Skeletal muscle satellite cell (primary cell): Measurements from ENCODE around the gene TBC1D16.
"Not testable (repeated sequence)": the region's sequence is repeated elsewhere in the genome, so short reads cannot be mapped to it uniquely, and the experiment has no call there.

Source experiments
- H3K27me3 ChIP-seq: 2 replicates; pipeline ENCODE4 v1.7.0; 2013; ENCODE audit warnings: low read length; ENCODE audit not compliant: control insufficient read depth, insufficient read depth
- H3K36me3 ChIP-seq: 2 replicates; pipeline ENCODE4 v1.7.0; 2013; ENCODE audit warnings: mild to moderate bottlenecking, control low read depth, low read length; ENCODE audit not compliant: insufficient read depth
- H3K4me1 ChIP-seq: 2 replicates; pipeline ENCODE4 v1.7.0; 2013; ENCODE audit warnings: low read length; ENCODE audit not compliant: control insufficient read depth, insufficient read depth
- H3K4me2 ChIP-seq: 2 replicates; pipeline ENCODE4 v1.7.0; 2013; ENCODE audit warnings: mild to moderate bottlenecking, low read length
- H3K4me3 ChIP-seq: 2 replicates; pipeline ENCODE4 v1.7.0; 2013; ENCODE audit warnings: low read length
- H3K9ac ChIP-seq: 2 replicates; pipeline ENCODE4 v1.7.0; 2013; ENCODE audit warnings: mild to moderate bottlenecking, low read depth, low read length, moderate library complexity
- H3K9me3 ChIP-seq: replicated peaks from 2 replicates; pipeline ENCODE4 v1.7.0; 2013; ENCODE audit warnings: mild to moderate bottlenecking, control low read depth, low read length

The TBC1D16 gene

DNA sequence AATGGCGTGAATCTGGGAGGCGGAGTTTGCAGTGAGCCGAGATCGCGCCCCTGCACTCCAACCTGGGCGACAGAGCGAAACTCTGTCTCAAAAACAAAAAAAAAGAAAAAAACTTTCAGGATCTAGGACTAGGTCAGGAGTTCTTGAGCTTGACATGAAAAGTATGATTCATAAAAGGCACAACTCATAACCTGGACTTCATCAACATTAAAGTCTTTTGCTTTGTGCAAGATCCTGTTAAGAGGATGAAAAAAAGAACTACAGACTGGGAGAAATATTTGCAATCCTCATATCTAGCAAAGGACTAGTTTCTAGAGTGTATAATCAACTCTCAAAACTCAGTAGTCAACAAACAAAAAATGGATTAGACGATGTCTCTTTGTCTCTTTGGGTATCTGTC, 40.0 kb downstream of the TBC1D16 start:
- Histone ChIP-seq H3K9ac (no peak overlapping the region), H3K4me1 (peaks cover 19% of the 10 kb centered on the region), H3K4me2 (no peak overlapping the region), H3K9me3 (no peaks in the 10 kb centered on the region), H3K4me3 (no peak overlapping the region), H3K36me3 (no peaks in the 10 kb centered on the region), H3K27me3 (no peaks in the 10 kb centered on the region)

DNA sequence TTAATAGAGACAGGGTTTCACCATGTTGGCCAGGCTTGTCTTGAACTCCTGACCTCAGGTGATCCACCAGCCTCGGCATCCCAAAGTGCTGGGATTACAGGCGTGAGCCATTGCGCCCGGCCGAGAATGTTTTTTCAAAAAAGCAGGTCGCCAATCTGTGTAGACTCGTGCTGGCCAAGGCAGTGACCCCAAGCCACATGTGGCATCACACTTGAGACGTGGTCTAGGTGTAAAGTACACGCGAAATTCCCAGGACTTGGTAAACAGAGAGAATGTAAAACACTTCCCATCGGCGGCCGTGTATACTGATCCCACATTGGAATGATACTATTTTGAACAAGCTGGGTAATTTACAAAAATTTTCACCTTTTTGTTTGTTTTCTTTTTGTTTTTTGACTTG, 41.1 kb downstream of the TBC1D16 start:
- H3K27me3 ChIP-seq, result no peaks in the 10 kb centered on the region
- no peak overlapping the region for H3K9ac ChIP-seq
- no peaks in the 10 kb centered on the region for H3K9me3 ChIP-seq
- no peak overlapping the region for H3K4me3 ChIP-seq
- H3K4me1 ChIP-seq, result peaks cover 19% of the 10 kb centered on the region
- H3K36me3 ChIP-seq, result no peaks in the 10 kb centered on the region
- no peak overlapping the region for H3K4me2 ChIP-seq

DNA sequence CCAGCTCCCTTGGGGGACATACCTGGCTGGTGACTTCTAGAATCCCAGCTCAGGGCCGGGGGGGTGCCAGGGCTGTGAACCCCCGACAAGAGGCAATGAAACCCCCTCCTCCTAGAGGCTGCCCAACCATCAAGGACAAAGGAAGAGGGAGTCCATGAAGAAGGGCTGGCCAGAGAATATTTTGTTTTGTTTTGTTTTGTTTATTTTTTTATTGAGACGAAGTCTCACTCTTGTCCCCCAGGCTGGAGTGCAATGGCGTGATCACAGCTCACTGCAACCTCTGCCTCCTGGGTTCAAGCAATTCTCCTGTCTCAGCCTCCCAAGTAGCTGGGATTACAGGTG, 41.5 kb downstream of the TBC1D16 start:
- H3K9me3 ChIP-seq, H3K9ac ChIP-seq, H3K27me3 ChIP-seq, H3K36me3 ChIP-seq, H3K4me3 ChIP-seq, H3K4me2 ChIP-seq: not testable (repeated sequence)
- H3K4me1 ChIP-seq, result peaks cover 19% of the 10 kb centered on the region

DNA sequence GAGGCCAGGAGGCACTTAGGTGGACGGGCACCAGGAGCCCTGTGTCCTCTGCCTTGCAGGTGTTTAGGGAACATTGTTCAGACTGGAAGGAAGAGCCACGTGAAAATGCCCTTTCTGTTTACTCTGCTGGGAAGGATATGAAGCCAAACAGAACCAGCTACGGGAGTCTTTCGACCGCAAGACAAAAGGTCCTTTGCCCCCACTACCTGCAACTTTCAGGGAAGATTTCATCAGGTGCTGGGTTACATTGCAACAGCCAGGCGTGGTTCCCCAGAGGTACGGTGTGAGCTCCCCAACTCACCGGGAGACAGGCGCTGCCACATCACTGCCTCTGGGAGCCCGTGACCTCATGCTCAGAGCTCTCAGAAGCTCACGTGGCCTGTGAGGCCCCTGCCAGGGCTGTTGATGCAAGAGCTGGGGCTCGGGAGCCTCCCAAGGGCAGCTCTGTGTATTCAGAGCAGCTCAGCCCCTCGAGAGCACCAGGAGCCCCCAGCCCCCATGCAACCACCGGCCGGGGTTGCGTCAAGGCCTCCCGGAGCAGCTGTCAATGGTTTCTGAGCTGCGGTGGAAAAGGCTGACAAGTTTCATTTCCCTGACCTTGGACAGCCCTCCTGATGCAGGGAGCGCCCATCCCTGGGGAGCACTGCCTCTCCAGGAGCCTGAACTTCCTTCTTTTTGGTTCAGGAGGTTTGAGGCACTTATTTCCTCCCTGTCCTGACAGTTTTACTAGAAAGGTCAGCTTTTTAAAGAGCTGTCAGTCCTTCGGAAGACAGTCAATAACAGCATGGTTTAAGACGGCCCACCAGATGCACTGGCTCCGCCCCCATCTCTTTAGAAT, 42.1 kb downstream of the TBC1D16 start:
- Histone ChIP-seq H3K4me1 (peaks cover 23% of the 10 kb centered on the region), H3K9me3 (no peaks in the 10 kb centered on the region), H3K27me3 (no peaks in the 10 kb centered on the region), H3K9ac (no peak overlapping the region), H3K4me2 (peak overlapping the region; percentile 44), H3K4me3 (no peak overlapping the region), H3K36me3 (no peaks in the 10 kb centered on the region)

DNA sequence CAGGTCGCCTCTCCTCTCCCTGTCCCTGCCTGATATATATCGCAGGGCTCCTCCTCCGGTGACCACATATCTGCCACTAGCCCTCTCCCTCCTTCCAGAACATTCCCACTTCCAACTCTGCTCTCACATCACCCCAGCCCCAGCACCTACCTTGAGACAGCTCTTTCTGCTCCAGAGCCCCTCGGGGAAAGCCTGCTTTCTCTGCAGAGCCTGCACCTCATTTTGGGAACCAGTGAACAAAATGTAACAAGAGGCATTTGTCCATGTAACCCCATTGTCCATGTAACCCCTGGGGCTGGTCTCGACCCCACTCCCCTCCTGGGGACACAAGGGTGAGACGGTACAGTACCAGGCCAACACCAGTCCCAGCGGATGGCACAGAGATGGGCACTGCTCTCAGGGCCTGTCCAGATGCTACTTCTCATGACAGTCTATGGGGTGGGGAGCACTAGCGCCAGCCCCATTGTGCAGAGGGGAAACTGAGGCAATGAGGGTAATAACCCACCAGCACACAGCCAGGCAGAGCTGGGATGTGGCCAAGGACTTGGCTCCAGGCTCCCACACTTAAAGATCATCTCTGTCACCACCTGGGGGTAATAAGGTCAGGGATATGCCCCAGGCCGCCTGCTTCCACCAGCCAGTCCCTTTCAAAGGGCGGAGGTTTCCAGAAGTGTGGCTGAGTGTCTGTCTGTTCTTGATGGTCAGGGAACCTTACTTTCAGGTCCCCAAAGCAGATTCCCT, 42.9 kb downstream of the TBC1D16 start:
- no peak overlapping the region for H3K4me2 ChIP-seq
- H3K4me3 ChIP-seq, result no peak overlapping the region
- H3K9me3 ChIP-seq, result no peaks in the 10 kb centered on the region
- H3K9ac ChIP-seq, result no peak overlapping the region
- no peaks in the 10 kb centered on the region for H3K27me3 ChIP-seq
- no peaks in the 10 kb centered on the region for H3K36me3 ChIP-seq
- peaks cover 31% of the 10 kb centered on the region for H3K4me1 ChIP-seq

DNA sequence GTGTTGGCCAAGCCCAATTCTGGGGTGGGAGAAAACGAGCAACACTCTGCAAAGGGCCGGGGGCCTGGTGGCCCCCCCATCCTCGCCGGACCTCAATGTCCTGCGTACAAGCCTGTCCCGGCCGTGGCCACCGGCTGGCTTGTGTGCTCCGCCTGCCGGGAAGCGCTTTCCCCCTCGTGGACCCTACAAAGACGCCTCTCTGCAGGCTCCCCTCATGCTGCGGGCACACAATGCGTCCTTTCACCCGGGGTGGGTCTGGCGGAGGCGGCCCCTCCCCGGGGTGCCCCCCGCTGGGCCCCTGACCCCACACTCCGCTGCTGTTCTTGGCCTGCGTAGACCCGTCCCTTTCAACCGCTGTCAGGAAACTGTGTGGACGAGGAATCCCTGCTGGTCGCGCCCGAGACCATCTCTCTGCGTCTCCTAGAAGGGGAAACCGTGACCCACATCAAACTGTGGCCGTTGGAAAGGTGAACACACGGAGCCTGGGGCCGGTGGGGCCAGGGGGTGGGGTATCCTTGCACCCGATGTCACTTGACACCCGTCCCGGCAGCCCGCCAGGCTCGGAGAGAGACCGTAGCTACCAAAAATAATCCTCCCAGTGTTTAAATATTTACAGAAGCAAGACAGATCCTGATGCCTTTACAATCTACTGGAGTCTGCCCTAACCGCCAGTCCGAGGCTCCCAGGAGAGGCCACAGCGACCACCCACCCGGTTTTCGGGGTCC, 43.6 kb downstream of the TBC1D16 start:
- Histone ChIP-seq H3K4me2 (no peak overlapping the region), H3K9me3 (no peaks in the 10 kb centered on the region), H3K36me3 (no peaks in the 10 kb centered on the region), H3K9ac (no peak overlapping the region), H3K4me1 (peaks cover 39% of the 10 kb centered on the region), H3K27me3 (no peaks in the 10 kb centered on the region), H3K4me3 (no peak overlapping the region)

DNA sequence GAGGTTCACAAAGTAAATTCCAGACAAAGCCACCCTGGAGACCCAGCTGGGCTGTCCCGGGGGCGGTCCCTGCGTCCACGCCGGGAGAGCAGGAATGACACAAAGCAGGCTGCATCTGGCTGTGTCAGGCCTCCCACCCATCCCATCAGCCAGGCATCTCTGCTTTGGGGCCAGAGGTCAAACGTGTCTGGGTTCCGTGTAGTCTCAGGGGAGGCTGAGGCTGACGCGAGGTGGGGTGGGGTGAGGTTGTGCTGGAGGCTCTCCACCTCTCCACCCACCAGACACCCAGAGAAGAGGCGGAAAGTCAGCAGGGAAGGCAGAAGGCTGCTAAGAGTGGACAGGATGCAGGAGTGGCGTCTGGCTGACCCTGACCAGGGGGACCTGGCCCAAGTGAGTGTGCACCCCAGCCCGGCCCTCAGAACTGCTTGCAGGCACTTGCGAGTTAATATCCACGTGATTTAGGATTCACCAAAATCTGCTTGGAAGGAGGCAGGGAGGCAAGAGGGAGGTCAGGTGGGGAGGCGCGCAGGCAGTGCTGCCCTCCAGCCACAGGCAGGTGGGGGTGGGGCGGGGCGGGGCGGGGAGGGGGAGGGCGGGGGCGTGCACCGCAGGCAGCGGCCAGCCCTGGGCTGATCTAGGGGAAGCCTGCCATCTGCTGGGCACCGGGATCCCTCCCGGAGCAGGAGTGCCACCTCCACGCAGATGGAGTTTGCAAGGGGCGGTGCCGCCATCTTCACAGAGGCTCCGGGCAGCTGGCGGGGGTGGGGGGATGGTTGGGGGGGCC, 44.3 kb downstream of the TBC1D16 start:
- H3K9ac ChIP-seq, result no peak overlapping the region
- H3K36me3 ChIP-seq, result no peaks in the 10 kb centered on the region
- no peak overlapping the region for H3K4me2 ChIP-seq
- H3K4me1 ChIP-seq, result peaks cover 46% of the 10 kb centered on the region
- H3K27me3 ChIP-seq, result no peaks in the 10 kb centered on the region
- H3K9me3 ChIP-seq, result no peaks in the 10 kb centered on the region
- no peak overlapping the region for H3K4me3 ChIP-seq

DNA sequence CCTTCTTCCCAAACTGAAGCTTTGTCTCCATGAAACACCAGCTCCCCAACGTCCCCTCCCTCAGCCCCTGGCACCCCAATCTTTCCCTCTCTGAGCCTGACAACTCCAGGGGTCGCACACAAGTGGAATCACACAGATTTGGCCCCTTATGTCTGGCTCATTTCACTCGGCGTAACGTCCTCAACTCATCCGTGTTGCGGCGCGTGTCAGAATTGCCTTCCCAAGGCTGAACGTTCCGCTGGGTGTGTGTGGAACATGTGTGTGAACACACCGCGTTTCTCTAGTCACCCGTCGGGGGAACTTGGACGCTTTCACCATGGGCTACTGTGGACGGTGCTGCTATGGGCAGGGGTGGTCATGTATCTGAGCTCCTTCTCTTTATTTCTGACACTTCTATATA, 45.0 kb downstream of the TBC1D16 start:
- H3K4me3 ChIP-seq, result no peak overlapping the region
- H3K4me2 ChIP-seq, result no peak overlapping the region
- no peak overlapping the region for H3K9ac ChIP-seq
- no peaks in the 10 kb centered on the region for H3K9me3 ChIP-seq
- no peaks in the 10 kb centered on the region for H3K36me3 ChIP-seq
- H3K4me1 ChIP-seq, result peaks cover 50% of the 10 kb centered on the region
- no peaks in the 10 kb centered on the region for H3K27me3 ChIP-seq

DNA sequence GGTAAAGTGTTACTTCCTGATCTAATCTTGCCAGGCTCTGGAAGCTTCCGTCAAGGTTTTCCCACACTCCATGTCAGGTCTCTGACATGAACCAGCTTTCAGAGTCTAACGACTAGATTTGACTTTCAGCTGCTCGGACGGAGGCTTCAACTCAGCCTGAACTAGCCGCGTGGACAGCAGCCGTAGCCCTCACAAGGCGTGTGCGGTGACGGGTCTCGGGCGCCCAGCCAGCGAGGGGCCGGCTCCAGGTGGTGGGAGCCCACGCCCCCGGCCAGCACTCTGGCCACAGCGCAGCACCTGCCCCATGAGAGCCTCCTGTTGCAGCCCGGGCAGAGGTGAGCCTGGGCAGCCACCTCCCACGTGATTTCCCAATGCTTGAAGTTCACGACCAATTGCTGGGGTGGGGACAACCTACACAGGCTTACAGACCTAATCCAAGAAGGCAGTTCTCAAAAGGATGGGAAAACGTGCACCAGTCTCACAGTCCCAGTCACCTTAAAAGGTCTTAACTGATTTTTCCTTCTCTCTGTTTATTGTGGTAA, 45.5 kb downstream of the TBC1D16 start:
- Histone ChIP-seq H3K4me1 (peaks cover 50% of the 10 kb centered on the region), H3K36me3 (no peaks in the 10 kb centered on the region), H3K4me3 (no peak overlapping the region), H3K9ac (no peak overlapping the region), H3K4me2 (no peak overlapping the region), H3K9me3 (no peaks in the 10 kb centered on the region), H3K27me3 (no peaks in the 10 kb centered on the region)

DNA sequence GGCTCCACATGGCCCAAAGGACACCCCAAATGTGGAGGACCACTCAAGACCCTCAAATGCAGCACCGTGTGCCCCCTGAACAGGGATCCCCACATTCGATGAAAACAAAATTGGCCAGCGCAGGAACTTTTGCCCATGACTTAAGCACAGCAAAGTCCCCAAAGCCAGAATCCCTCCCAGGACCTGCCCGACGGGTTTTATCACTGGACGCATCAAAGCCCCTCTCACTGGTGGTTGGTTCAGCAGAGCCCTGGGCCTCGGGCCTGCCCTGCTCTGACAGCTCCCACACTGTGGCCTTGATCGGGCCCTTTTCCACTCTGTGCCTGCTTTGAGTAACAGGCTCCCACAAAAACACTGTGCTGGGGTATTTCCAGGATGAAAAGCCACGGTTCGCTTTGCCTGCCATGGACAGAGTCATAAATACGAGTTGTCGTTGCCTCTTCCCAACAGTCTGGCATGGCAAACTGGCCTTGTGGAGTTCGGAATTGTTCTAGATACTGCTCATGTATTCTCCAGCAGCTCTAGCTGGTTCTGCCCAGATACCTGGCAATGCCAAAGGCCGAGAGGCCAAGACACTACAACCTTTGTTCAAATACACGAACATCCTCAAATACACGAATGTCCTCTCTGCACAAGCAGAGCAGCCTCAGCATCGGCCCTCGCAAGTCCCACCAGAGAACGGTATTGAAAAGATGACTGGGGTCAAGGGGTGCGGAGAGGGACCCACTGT, 46.4 kb downstream of the TBC1D16 start:
- Histone ChIP-seq H3K4me1 (peaks cover 50% of the 10 kb centered on the region), H3K9me3 (no peaks in the 10 kb centered on the region), H3K36me3 (no peaks in the 10 kb centered on the region), H3K4me3 (no peak overlapping the region), H3K4me2 (no peak overlapping the region), H3K27me3 (no peaks in the 10 kb centered on the region), H3K9ac (no peak overlapping the region)
